SH-SY5Y (cell line): ENCODE results near the gene HIVEP2.

ENCODE experiments used
- GATA2 ChIP-seq: IDR thresholded peaks from 2 replicates; pipeline ENCODE4 v1.6.1; 2011; ENCODE audit warnings: mild to moderate bottlenecking, low read depth, low read length
- GATA3 ChIP-seq: IDR thresholded peaks from 2 replicates; pipeline ENCODE4 v1.6.1; 2011; ENCODE audit warnings: low read depth, mild to moderate bottlenecking, low read length, moderate library complexity

GRCh38 chr6:142932889-142933288, 12.1 kb downstream of the HIVEP2 start:
- no peak for TF ChIP-seq GATA2
- no peak for TF ChIP-seq GATA3
